Omental fat pad (tissue), 4 donors: Measurements from ENCODE around the gene RCAN2. TPM values are rescaled to one million over a fixed set of nuclear protein-coding genes. Genes with fewer than 3 reads are reported as not detected.
A peak's percentile ranks its signal among the peaks of the same experiment; 100 is the strongest.
"Not testable (repeated sequence)": the region's sequence is repeated elsewhere in the genome, so short reads cannot be mapped to it uniquely, and the experiment has no call there.

Experiments used
- ATAC-seq: fragments of 150-250 bp; one replicate; pipeline ENCODE4 v1.9.1; 2016; ENCODE audit warnings: mild to moderate bottlenecking, moderate library complexity; ENCODE audit not compliant: low FRiP score
- DNase-seq: peaks from one replicate; pipeline ENCODE4 v3.0.0-alpha.2; 2019; ENCODE audit warnings: low spot score
- CTCF ChIP-seq, 3 donors: fragments of 450-650 bp; IDR thresholded peaks; one replicate each; pipeline ENCODE4 v1.5.1; 2016 to 2017; ENCODE audit warnings: antibody characterized with exemption in 3 of 3, mild to moderate bottlenecking in 3 of 3, moderate library complexity in 2 of 3
- total RNA-seq, 4 donors: library from RNA; depleted of rRNA; stranded (reverse); fragments of >200 nt; gene quantifications; one replicate each; pipeline ENCODE4 v1.1.0, GENCODE V29; 2016

Gene RCAN2
- total RNA-seq, 4 donors from 2014 or later = 2.5 to 7.9 (median 3.7) TPM

DNA sequence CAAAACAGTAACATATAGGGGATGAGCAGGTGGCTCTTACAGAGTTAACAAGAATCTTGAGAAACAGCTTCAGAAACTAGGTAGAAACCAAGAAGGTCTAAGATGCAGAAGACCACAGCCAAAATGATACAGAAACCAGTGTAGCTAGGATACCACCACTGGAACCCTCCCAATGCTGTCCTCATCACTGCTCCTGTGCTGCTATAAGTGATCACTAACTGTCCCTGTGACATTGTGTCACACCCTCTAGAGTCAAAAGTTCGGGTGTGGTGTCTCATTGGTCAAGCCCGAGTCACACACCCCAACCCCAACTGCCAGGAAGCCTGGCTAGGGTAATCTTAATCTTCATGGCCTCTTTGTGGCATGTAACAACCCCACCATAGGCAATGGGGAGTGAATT, 153.1 kb downstream of the RCAN2 start:
- TF ChIP-seq CTCF (IDR thresholded peaks at IDR 0.05) = no peak
- no peak for ATAC-seq

GRCh38 chr6:46334442-46334841, 156.8 kb downstream of the RCAN2 start:
- no peak for DNase-seq
- TF ChIP-seq CTCF (IDR thresholded peaks at IDR 0.05) = no peak
- no peak for ATAC-seq

More for the DNA sequence above, 153.1 kb downstream of the RCAN2 start:
- no peak for DNase-seq

DNA sequence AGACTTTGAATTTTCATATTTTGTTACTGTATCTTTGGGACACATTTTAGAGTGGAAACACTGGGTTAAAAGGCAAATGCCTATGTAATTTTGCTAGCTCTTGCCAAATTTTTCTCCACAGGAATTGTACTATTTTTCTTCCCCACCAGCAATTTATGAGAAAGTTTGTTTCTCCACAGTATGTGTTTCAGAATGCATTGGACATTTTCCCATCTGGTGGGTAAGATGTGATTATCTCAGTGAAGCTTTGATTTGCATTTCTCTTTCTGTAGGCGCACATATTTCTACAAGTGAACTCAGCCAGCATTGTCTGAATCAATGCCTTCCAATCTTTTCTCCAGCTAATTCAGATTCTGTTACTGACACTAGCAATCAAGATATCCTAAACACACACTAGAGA, 157.8 kb downstream of the RCAN2 start:
- TF ChIP-seq CTCF (IDR thresholded peaks at IDR 0.05) = no peak
- DNase-seq (no peak), ATAC-seq (no peak)

GRCh38 chr6:46332448-46332847, 158.8 kb downstream of the RCAN2 start:
- not testable (repeated sequence) for DNase-seq, ATAC-seq

GRCh38 chr6:46331461-46331860, 159.8 kb downstream of the RCAN2 start:
- no peak for ATAC-seq
- no peak for DNase-seq

DNA sequence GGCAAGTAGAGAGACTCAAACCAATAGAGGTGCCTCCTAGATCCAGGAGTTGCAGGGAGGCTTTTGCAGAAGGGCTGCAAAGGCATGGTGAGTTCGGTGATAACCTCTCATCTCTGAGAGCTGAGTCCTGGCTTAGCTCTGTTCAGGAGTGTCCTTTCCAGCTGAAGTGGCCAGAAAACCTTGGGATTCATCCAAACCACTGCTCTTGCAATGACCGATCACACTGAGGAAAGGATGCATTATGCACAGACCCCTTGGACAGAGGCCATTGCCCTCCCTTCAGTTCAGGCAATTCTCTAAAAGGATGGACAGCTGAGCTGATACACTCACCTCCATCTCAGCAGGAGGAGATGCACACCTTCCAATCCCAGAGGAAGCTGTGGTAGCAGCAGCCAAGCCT, 161.7 kb downstream of the RCAN2 start:
- DNase-seq = no peak
- ATAC-seq = peak; percentile 30
- no peak for TF ChIP-seq CTCF (IDR thresholded peaks at IDR 0.05)

More at GRCh38 chr6:46331461-46331860, 159.8 kb downstream of the RCAN2 start:
- TF ChIP-seq CTCF (IDR thresholded peaks at IDR 0.05) = no peak

- no peak for TF ChIP-seq CTCF (IDR thresholded peaks at IDR 0.05)
- DNase-seq (no peak), ATAC-seq (no peak)
These were observed 163.5 kb downstream of the RCAN2 start for GRCh38 chr6:46327779-46328178.
